SJCRH30 (cell line): ENCODE data around the gene CSE1L. TPM values are rescaled to one million over a fixed set of nuclear protein-coding genes. Genes with fewer than 3 reads are reported as not detected.
"Not testable (repeated sequence)": the region's sequence is repeated elsewhere in the genome, so short reads cannot be mapped to it uniquely, and the experiment has no call there.

Experiments used
- DNase-seq, 2 experiments: peaks; one replicate each; pipeline ENCODE4 v3.0.0-alpha.2; 2015 to 2020
- H3K27ac ChIP-seq: fragments of 250-450 bp; sonication (Bioruptor Pico); 2 replicates; pipeline ENCODE4 v1.5.1; 2020; ENCODE audit warnings: mild to moderate bottlenecking, moderate library complexity
- H3K27me3 ChIP-seq: fragments of 250-450 bp; sonication (Bioruptor Pico); 2 replicates; pipeline ENCODE4 v1.5.1; 2020; ENCODE audit warnings: mild to moderate bottlenecking, moderate library complexity
- H3K36me3 ChIP-seq: fragments of 250-450 bp; sonication (Bioruptor Pico); 2 replicates; pipeline ENCODE4 v1.5.1; 2020; ENCODE audit warnings: mild to moderate bottlenecking, moderate library complexity
- H3K4me1 ChIP-seq: fragments of 250-450 bp; sonication (Bioruptor Pico); 2 replicates; pipeline ENCODE4 v1.5.1; 2020; ENCODE audit warnings: mild to moderate bottlenecking, moderate library complexity
- H3K4me3 ChIP-seq: fragments of 250-450 bp; sonication (Bioruptor Pico); 2 replicates; pipeline ENCODE4 v1.5.1; 2020; ENCODE audit warnings: mild to moderate bottlenecking, moderate library complexity
- H3K9me3 ChIP-seq: fragments of 250-450 bp; sonication (Bioruptor Pico); replicated peaks from 2 replicates; pipeline ENCODE4 v1.5.1; 2020; ENCODE audit warnings: mild to moderate bottlenecking, moderate library complexity
- total RNA-seq: library from RNA; depleted of rRNA; stranded (reverse); fragments of >200 nt; shearing (Covaris generic); gene quantifications from 2 replicates; pipeline ENCODE4 v1.2.3, GENCODE V29; 2014; rRNA removed

Gene CSE1L
- 537 and 556 TPM in 2 replicates for total RNA-seq

GRCh38 chr20:49046087-49046900 is at the start of gene CSE1L:
Gene CSE1L (plus strand): TSS chr20:49046312. CDS start chr20:49058464, 12,152 bp downstream.
- Histone ChIP-seq H3K9me3 (no peaks in the 10 kb centered on the region), H3K36me3 (peaks cover 32% of the 10 kb centered on the region), H3K4me3 (peak within 1 kb of the TSS; percentile 96), H3K27ac (peak within 1 kb of the TSS; percentile 98), H3K27me3 (no peaks in the 10 kb centered on the region), H3K4me1 (no peaks in the 10 kb centered on the region)
- peak; percentile 98 to 99 for DNase-seq

GRCh38 chr20:48999890-49000870 is 45.9 kb upstream of the CSE1L start:
- peaks cover 58% of the 10 kb centered on the region for H3K36me3 ChIP-seq

GRCh38 chr20:49001741-49002140 is 44.4 kb upstream of the CSE1L start:
- Histone ChIP-seq H3K4me3 (no peak overlapping the region), H3K27ac (no peak overlapping the region), H3K4me1 (no peaks in the 10 kb centered on the region; the same call in 1 of the 2 replicates), H3K27me3 (no peaks in the 10 kb centered on the region), H3K9me3 (no peaks in the 10 kb centered on the region), H3K36me3 (peaks cover 57% of the 10 kb centered on the region)
- DNase-seq, result no peak

More at GRCh38 chr20:48999890-49000870, 45.9 kb upstream of the CSE1L start:
- Histone ChIP-seq H3K27me3 (no peaks in the 10 kb centered on the region), H3K4me3 (no peak overlapping the region), H3K9me3 (no peaks in the 10 kb centered on the region), H3K4me1 (no peaks in the 10 kb centered on the region; the same call in 1 of the 2 replicates), H3K27ac (no peak overlapping the region)
- DNase-seq, result no peak

- H3K4me1 ChIP-seq, result no peaks in the 10 kb centered on the region; the same call in 1 of the 2 replicates
- DNase-seq, result no peak
- no peaks in the 10 kb centered on the region for H3K9me3 ChIP-seq
- peaks cover 40% of the 10 kb centered on the region for H3K36me3 ChIP-seq
- no peak overlapping the region for H3K4me3 ChIP-seq
- no peaks in the 10 kb centered on the region for H3K27me3 ChIP-seq
- H3K27ac ChIP-seq, result no peak overlapping the region
These were observed 39.6 kb upstream of the CSE1L start for GRCh38 chr20:49006446-49006980.

GRCh38 chr20:49009899-49010631 is 36.0 kb upstream of the CSE1L start:
- peaks cover 61% of the 10 kb centered on the region for H3K36me3 ChIP-seq
- no peak overlapping the region for H3K27ac ChIP-seq
- no peak overlapping the region for H3K4me3 ChIP-seq
- H3K27me3 ChIP-seq, result no peaks in the 10 kb centered on the region
- no peaks in the 10 kb centered on the region for H3K9me3 ChIP-seq
- no peak for DNase-seq
- no peaks in the 10 kb centered on the region for H3K4me1 ChIP-seq

- Histone ChIP-seq H3K4me1 (no peaks in the 10 kb centered on the region), H3K27ac (no peak overlapping the region), H3K27me3 (no peaks in the 10 kb centered on the region), H3K9me3 (no peaks in the 10 kb centered on the region), H3K36me3 (peaks cover 64% of the 10 kb centered on the region), H3K4me3 (no peak overlapping the region)
- DNase-seq, result no peak
These were observed 21.9 kb upstream of the CSE1L start for GRCh38 chr20:49024220-49024619.

- not testable (repeated sequence) for H3K27ac ChIP-seq, H3K9me3 ChIP-seq, H3K27me3 ChIP-seq, H3K4me3 ChIP-seq, H3K4me1 ChIP-seq, DNase-seq
- peaks cover 78% of the 10 kb centered on the region for H3K36me3 ChIP-seq
These were observed 17.9 kb upstream of the CSE1L start for GRCh38 chr20:49028177-49028576.

GRCh38 chr20:49028684-49029083 is 17.4 kb upstream of the CSE1L start:
- Histone ChIP-seq H3K27ac (no peak overlapping the region), H3K4me3 (no peak overlapping the region), H3K9me3 (no peaks in the 10 kb centered on the region), H3K36me3 (peaks cover 81% of the 10 kb centered on the region), H3K4me1 (no peaks in the 10 kb centered on the region), H3K27me3 (no peaks in the 10 kb centered on the region)
- DNase-seq, result peak; percentile 26 to 54

GRCh38 chr20:49029203-49029602 is 16.9 kb upstream of the CSE1L start:
- H3K4me1 ChIP-seq, result no peaks in the 10 kb centered on the region
- no peak overlapping the region for H3K27ac ChIP-seq
- H3K27me3 ChIP-seq, result no peaks in the 10 kb centered on the region
- no peak overlapping the region for H3K4me3 ChIP-seq
- DNase-seq, result no peak
- H3K36me3 ChIP-seq, result peaks cover 80% of the 10 kb centered on the region
- H3K9me3 ChIP-seq, result no peaks in the 10 kb centered on the region

GRCh38 chr20:49030954-49031619 is 15.0 kb upstream of the CSE1L start:
- H3K27ac ChIP-seq, result no peak overlapping the region
- H3K9me3 ChIP-seq, result no peaks in the 10 kb centered on the region
- H3K36me3 ChIP-seq, result peaks cover 82% of the 10 kb centered on the region
- no peak for DNase-seq
- no peak overlapping the region for H3K4me3 ChIP-seq
- no peaks in the 10 kb centered on the region for H3K27me3 ChIP-seq
- H3K4me1 ChIP-seq, result no peaks in the 10 kb centered on the region

- Histone ChIP-seq H3K4me3 (no peak overlapping the region), H3K27me3 (no peaks in the 10 kb centered on the region), H3K27ac (no peak overlapping the region), H3K9me3 (no peaks in the 10 kb centered on the region), H3K4me1 (no peaks in the 10 kb centered on the region), H3K36me3 (peaks cover 73% of the 10 kb centered on the region)
- no peak for DNase-seq
These were observed 13.7 kb upstream of the CSE1L start for GRCh38 chr20:49032455-49032854.

GRCh38 chr20:49034070-49034732 is 11.9 kb upstream of the CSE1L start:
- no peaks in the 10 kb centered on the region for H3K27me3 ChIP-seq
- H3K36me3 ChIP-seq, result peaks cover 60% of the 10 kb centered on the region
- H3K4me1 ChIP-seq, result no peaks in the 10 kb centered on the region
- H3K27ac ChIP-seq, result no peak overlapping the region
- no peak overlapping the region for H3K4me3 ChIP-seq
- no peaks in the 10 kb centered on the region for H3K9me3 ChIP-seq
- no peak for DNase-seq

GRCh38 chr20:49037962-49038387 is 8.1 kb upstream of the CSE1L start:
- Histone ChIP-seq H3K4me1 (no peaks in the 10 kb centered on the region), H3K36me3 (peaks cover 32% of the 10 kb centered on the region), H3K9me3 (no peaks in the 10 kb centered on the region), H3K4me3 (no peak overlapping the region), H3K27ac (no peak overlapping the region), H3K27me3 (no peaks in the 10 kb centered on the region)
- no peak for DNase-seq
